Medulla oblongata (tissue), 1 donor: ENCODE measurements around the gene CGB1.
"Not testable (repeated sequence)": the region's sequence is repeated elsewhere in the genome, so short reads cannot be mapped to it uniquely, and the experiment has no call there.

Experiments used
- DNase-seq: peaks from one replicate; pipeline ENCODE4 v3.0.0-alpha.2; 2015; ENCODE audit errors: extremely low spot score

CGB1 gene

GRCh38 chr19:49058562-49058961 is 21.9 kb upstream of the CGB1 start:
- DNase-seq = no peak

GRCh38 chr19:49057636-49058234 is 21.0 kb upstream of the CGB1 start, which contains the start of gene CGB7:
Gene CGB7 (minus strand): TSS chr19:49057749. CDS start chr19:49055375, 2,374 bp downstream.
- DNase-seq = peak; percentile 15

- DNase-seq = not testable (repeated sequence)
These were observed 20.4 kb upstream of the CGB1 start for GRCh38 chr19:49056902-49057596.

GRCh38 chr19:49056101-49056901 is 19.6 kb upstream of the CGB1 start:
- peak; percentile 32 for DNase-seq

GRCh38 chr19:49050376-49051033 is 13.8 kb upstream of the CGB1 start:
- DNase-seq = not testable (repeated sequence)

- not testable (repeated sequence) for DNase-seq
These were observed 13.1 kb upstream of the CGB1 start for GRCh38 chr19:49049834-49050233.

GRCh38 chr19:49049011-49049410 is 12.3 kb upstream of the CGB1 start, which contains the start of gene CGB8:
Gene CGB8 (minus strand): TSS chr19:49049111. CDS start chr19:49048739, 372 bp downstream.
- not testable (repeated sequence) for DNase-seq

GRCh38 chr19:49043548-49043947 is 6.9 kb upstream of the CGB1 start, which contains the start of gene CGB5:
Gene CGB5 (plus strand): TSS chr19:49043848. CDS start chr19:49044210, 362 bp downstream.
- not testable (repeated sequence) for DNase-seq

- not testable (repeated sequence) for DNase-seq
These were observed 6.0 kb upstream of the CGB1 start for GRCh38 chr19:49042666-49043065.

- DNase-seq = no peak
These were observed 5.5 kb upstream of the CGB1 start for GRCh38 chr19:49042177-49042576.

GRCh38 chr19:49039736-49040135 is 3.0 kb upstream of the CGB1 start:
- DNase-seq = not testable (repeated sequence)

- DNase-seq = not testable (repeated sequence)
These were observed 2.0 kb upstream of the CGB1 start for GRCh38 chr19:49038557-49039276.

GRCh38 chr19:49038111-49038510 is 1.4 kb upstream of the CGB1 start:
- not testable (repeated sequence) for DNase-seq

- not testable (repeated sequence) for DNase-seq
These were observed 4.9 kb downstream of the CGB1 start, which contains the start of gene CGB2 for GRCh38 chr19:49031642-49032301. Gene CGB2 (plus strand): TSS chr19:49031890. CDS start chr19:49032096, 206 bp downstream.

- not testable (repeated sequence) for DNase-seq
These were observed 6.4 kb downstream of the CGB1 start for GRCh38 chr19:49030323-49030722.

- not testable (repeated sequence) for DNase-seq
These were observed 6.9 kb downstream of the CGB1 start for GRCh38 chr19:49029749-49030148.

- not testable (repeated sequence) for DNase-seq
These were observed 8.0 kb downstream of the CGB1 start for GRCh38 chr19:49028686-49029085.

GRCh38 chr19:49025599-49025998 is 11.1 kb downstream of the CGB1 start:
- DNase-seq = not testable (repeated sequence)

GRCh38 chr19:49025088-49025487 is 11.6 kb downstream of the CGB1 start:
- DNase-seq = not testable (repeated sequence)

- DNase-seq = not testable (repeated sequence)
These were observed 12.5 kb downstream of the CGB1 start, which contains the start of gene CGB3 for GRCh38 chr19:49024233-49024632. Gene CGB3 (minus strand): TSS chr19:49024333. CDS start chr19:49023971, 362 bp downstream.
